Heart right ventricle (tissue), 16 donors: ENCODE results near the gene RNF183. TPM values are rescaled to one million over a fixed set of nuclear protein-coding genes. Genes with fewer than 3 reads are reported as not detected.

Experiments used
- ATAC-seq, 8 donors: fragments of 200-7000 bp; cut with Tn5 transposase; one replicate each; pipeline ENCODE4 v1.9.1; 2020; ENCODE audit warnings: mild to moderate bottlenecking in 8 of 8, moderate library complexity in 8 of 8, moderate number of reproducible peaks in 1 of 8
- DNase-seq, 2 donors: peaks; one replicate each; pipeline ENCODE4 v3.0.0-alpha.2; 2020
- H3K27ac ChIP-seq, 10 donors: fragments of 200-600 bp; sonication (generic) in 2 of 10; one replicate each; pipeline versions ENCODE4 v1.5.0 to v1.8.0; 2020 to 2022; ENCODE audit warnings: mild to moderate bottlenecking in 3 of 10
- H3K27me3 ChIP-seq, 7 donors: fragments of 200-600 bp; one replicate each; pipeline ENCODE4 v1.8.0; 2021 to 2022; ENCODE audit warnings: mild to moderate bottlenecking in 2 of 7
- H3K36me3 ChIP-seq, 9 donors: fragments of 200-600 bp; sonication (generic) in 1 of 9; one replicate each; pipeline versions ENCODE4 v1.5.0 to v1.8.0; 2020 to 2022; ENCODE audit warnings: mild to moderate bottlenecking in 2 of 9
- H3K4me1 ChIP-seq, 9 donors: fragments of 200-600 bp; sonication (generic) in 1 of 9; one replicate each; pipeline versions ENCODE4 v1.5.0 to v1.8.0; 2020 to 2022; ENCODE audit warnings: mild to moderate bottlenecking in 4 of 9
- H3K4me3 ChIP-seq, 10 donors: fragments of 200-600 bp; sonication (generic) in 2 of 10; one replicate each; pipeline versions ENCODE4 v1.5.0 to v1.8.0; 2020 to 2022; ENCODE audit warnings: mild to moderate bottlenecking in 7 of 10, moderate library complexity in 2 of 10
- H3K9me3 ChIP-seq, 11 donors: fragments of 200-600 bp in 10 of 11; sonication (generic) in 2 of 11; one replicate each; pipeline versions ENCODE4 v1.5.0 to v1.8.0; 2013 to 2022; ENCODE audit warnings: mild to moderate bottlenecking in 2 of 11, control low read depth in 1 of 11, moderate library complexity in 1 of 11
- WGBS, 2 donors: extraction: QIAGEN DNeasy Blood & Tissue Kit; methylation state at CpG; one replicate each; pipeline ENCODE4 v1.1.7; 2013; ENCODE audit warnings: inconsistent platforms in 1 of 2; 5-methylcytosine and 5-hydroxymethylcytosine counted together
- intact Hi-C, 10 donors: fragments of 100-400 bp; cut with DNase I; formaldehyde crosslinking; loops; one replicate each; pipeline versions ENCODE4 v1.11.1 to v1.14.2; 2022
- polyA plus RNA-seq, 2 donors: library from polyadenylated mRNA; stranded (reverse); fragments of 200-250 nt; gene quantifications; one replicate each; pipeline ENCODE4 v1.2.3, GENCODE V29; 2013
- total RNA-seq, 10 donors: library from RNA; stranded (reverse); fragmentation: NEBNext Ultra II Directional in 3 of 10; extraction: Animal tissue kit (Norgen Biotek cat#: 25700) in 3 of 10; gene quantifications; one replicate each; pipeline versions ENCODE4 v1.2.1 to v1.2.4, GENCODE V29; 2021 to 2023
- TF ChIP-seq, protein P1 (sequence below), 9 donors: fragments of 200-600 bp; sonication (generic) in 2 of 9; IDR thresholded peaks; one replicate each; pipeline versions ENCODE4 v1.5.0 to v1.8.0; 2021 to 2022; ENCODE audit warnings: antibody characterized with exemption in 9 of 9, mild to moderate bottlenecking in 5 of 9, moderate library complexity in 1 of 9
- donor health status: Arrhythmogenic right ventricular cardiomyopathy.
- donor health status: ischemic (EF 13 %, LVEDD 7.1; RV severe dilation, severe dysfunction).
- donor health status: healthy with polysubstance abuse.
- donor health status: DM: no; HTN: yes; CAD: no.
- donor health status: DM: no; HTN: no; CAD: no.
- donor health status: ischemic (EF 25% LVEDD 6.9; RV normal size, moderate dysfunction).
- donor health status: ischemic (EF 25% LVEDD 5.7; RV mildly dilated, moderate dysfunction).
- donor health status: healthy.
- donor health status: DM: yes; HTN: yes; CAD: no.
- donor health status: Ischemic cardiomyopathy.
- donor health status: ischemic (EF 35%, LVEDD 5.7; RV mildly dilated, moderate dysfunction).
- donor health status: nonischemic (EF 11% LVEDD 7.7; RV severe dilation, severe dysfunction).
- donor health status: DM: yes; HTN: yes; CAD: no.
- donor health status: PGD.
- donor health status: ischemic (EF 29% LVEDD 5.4; RV normal size, mild dysfunction).
- donor health status: nonischemic (EF 23%, LVEDD 6.1; RV moderate dilation, normal function).

The RNF183 gene
- total and polyA plus RNA-seq, 12 donors = 0.03 to 0.53 TPM; not detected in 10

GRCh38 chr9:113269355-113269754, 33.8 kb downstream of the RNF183 start:
- peaks cover 0 to 28% (median 10%) of the 10 kb centered on the region in 9 donors for H3K4me1 ChIP-seq
- H3K27me3 ChIP-seq = no peaks in the 10 kb centered on the region
- ATAC-seq (no peak), DNase-seq (no peak)
- 91 to 96% methylated on average over 2 of the region's 2 CpGs for WGBS, 2 donors
- no peak overlapping the region for H3K27ac ChIP-seq
- H3K4me3 ChIP-seq = no peak overlapping the region
- no peaks in the 10 kb centered on the region for H3K9me3 ChIP-seq
- intact Hi-C loops = no loop called here
- peaks cover 0 to 89% (median 39%) of the 10 kb centered on the region in 9 donors for H3K36me3 ChIP-seq
- TF ChIP-seq, protein P1, sequence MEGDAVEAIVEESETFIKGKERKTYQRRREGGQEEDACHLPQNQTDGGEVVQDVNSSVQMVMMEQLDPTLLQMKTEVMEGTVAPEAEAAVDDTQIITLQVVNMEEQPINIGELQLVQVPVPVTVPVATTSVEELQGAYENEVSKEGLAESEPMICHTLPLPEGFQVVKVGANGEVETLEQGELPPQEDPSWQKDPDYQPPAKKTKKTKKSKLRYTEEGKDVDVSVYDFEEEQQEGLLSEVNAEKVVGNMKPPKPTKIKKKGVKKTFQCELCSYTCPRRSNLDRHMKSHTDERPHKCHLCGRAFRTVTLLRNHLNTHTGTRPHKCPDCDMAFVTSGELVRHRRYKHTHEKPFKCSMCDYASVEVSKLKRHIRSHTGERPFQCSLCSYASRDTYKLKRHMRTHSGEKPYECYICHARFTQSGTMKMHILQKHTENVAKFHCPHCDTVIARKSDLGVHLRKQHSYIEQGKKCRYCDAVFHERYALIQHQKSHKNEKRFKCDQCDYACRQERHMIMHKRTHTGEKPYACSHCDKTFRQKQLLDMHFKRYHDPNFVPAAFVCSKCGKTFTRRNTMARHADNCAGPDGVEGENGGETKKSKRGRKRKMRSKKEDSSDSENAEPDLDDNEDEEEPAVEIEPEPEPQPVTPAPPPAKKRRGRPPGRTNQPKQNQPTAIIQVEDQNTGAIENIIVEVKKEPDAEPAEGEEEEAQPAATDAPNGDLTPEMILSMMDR (IDR thresholded peaks at IDR 0.05) = no peak

GRCh38 chr9:113267911-113268566, 35.1 kb downstream of the RNF183 start:
- peaks cover 0 to 18% (median 5%) of the 10 kb centered on the region in 9 donors for H3K4me1 ChIP-seq
- WGBS, 2 donors = 88 to 89% methylated on average over 4 of the region's 4 CpGs
- H3K27me3 ChIP-seq = no peaks in the 10 kb centered on the region
- no peak for ATAC-seq
- H3K27ac ChIP-seq = no peak overlapping the region
- no peaks in the 10 kb centered on the region for H3K9me3 ChIP-seq
- no peak overlapping the region for H3K4me3 ChIP-seq
- peaks cover 0 to 85% (median 39%) of the 10 kb centered on the region in 9 donors for H3K36me3 ChIP-seq
- TF ChIP-seq, protein P1 (IDR thresholded peaks at IDR 0.05) = no peak
- intact Hi-C loops = no loop called here
- no peak for DNase-seq

GRCh38 chr9:113266174-113266573, 37.0 kb downstream of the RNF183 start:
- Histone ChIP-seq H3K4me1 (peaks cover 0 to 4% (median 0%) of the 10 kb centered on the region in 9 donors), H3K27me3 (no peaks in the 10 kb centered on the region), H3K9me3 (no peaks in the 10 kb centered on the region), H3K36me3 (peaks cover 0 to 85% (median 27%) of the 10 kb centered on the region in 9 donors), H3K27ac (no peak overlapping the region), H3K4me3 (no peak overlapping the region)
- intact Hi-C loops = no loop called here
- 87 to 92% methylated on average over 3 of the region's 3 CpGs for WGBS, 2 donors
- ATAC-seq (no peak), DNase-seq (no peak)
- TF ChIP-seq, protein P1 (IDR thresholded peaks at IDR 0.05) = no peak

DNA sequence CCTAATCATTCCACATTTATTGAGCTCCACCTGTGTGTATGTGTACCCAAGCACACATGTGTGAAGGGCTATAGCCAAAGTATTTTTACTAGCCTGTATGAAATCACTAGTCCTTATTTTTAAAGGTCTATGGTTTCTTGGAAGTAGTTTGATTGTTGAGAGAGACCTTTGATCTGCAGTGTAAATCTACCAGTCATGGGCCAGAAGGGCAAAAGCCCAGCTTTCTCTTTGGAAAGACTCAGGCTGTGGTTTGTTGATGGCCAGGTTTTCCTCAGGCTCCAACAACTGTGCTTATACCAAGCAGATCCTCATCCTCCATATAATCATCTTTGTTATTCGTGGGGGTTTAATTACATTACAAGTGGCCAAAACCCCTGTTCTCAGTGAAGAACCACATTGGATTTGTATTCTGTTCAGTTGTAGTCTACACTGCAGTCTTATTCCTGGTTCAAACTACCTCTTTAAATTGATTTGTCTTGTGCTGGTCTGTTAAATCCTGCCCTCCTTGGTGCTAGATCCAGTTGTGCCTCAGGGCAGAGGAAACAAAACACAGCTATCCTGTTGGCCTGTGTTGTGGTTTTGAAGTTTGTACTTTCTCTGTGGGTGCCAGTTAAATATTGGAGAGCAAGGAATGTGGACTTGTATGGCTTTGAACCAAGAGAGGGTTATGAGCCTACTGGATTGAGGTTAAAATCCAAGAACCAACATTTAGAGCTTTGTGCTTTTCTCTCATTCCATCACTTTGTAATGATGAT, 41.1 kb downstream of the RNF183 start:
- no peaks in the 10 kb centered on the region for H3K4me1 ChIP-seq
- TF ChIP-seq, protein P1 (IDR thresholded peaks at IDR 0.05) = no peak
- no peak overlapping the region for H3K27ac ChIP-seq
- WGBS, 2 donors = 83 to 90% methylated on average over 1 of the region's 1 CpG
- ATAC-seq (no peak), DNase-seq (no peak)
- intact Hi-C loops = no loop called here
- H3K36me3 ChIP-seq = peaks cover 0 to 85% (median 20%) of the 10 kb centered on the region in 9 donors
- no peaks in the 10 kb centered on the region for H3K9me3 ChIP-seq
- no peak overlapping the region for H3K4me3 ChIP-seq
- no peaks in the 10 kb centered on the region for H3K27me3 ChIP-seq
